Measurements from ENCODE around the gene DHRSX.
"Not testable (repeated sequence)": the region's sequence is repeated elsewhere in the genome, so short reads cannot be mapped to it uniquely, and the experiment has no call there.

The DHRSX gene

GRCh38 chrX:2311501-2311900, 189.3 kb downstream of the DHRSX start:
- DNase-seq: no peak

GRCh38 chrX:2301901-2302300, 198.9 kb downstream of the DHRSX start:
- DNase-seq: no peak

GRCh38 chrX:2299871-2300270, 200.9 kb downstream of the DHRSX start:
- no peak for DNase-seq

- DNase-seq: no peak
These were observed 214.0 kb downstream of the DHRSX start for GRCh38 chrX:2286731-2287130.

GRCh38 chrX:2284601-2285000, 216.2 kb downstream of the DHRSX start:
- no peak for DNase-seq

- DNase-seq: no peak
These were observed 216.6 kb downstream of the DHRSX start for GRCh38 chrX:2284133-2284532.

GRCh38 chrX:2283111-2283859, 217.5 kb downstream of the DHRSX start:
- DNase-seq: no peak

GRCh38 chrX:2282490-2283090, 218.2 kb downstream of the DHRSX start:
- DNase-seq: no peak

- DNase-seq: no peak
These were observed 228.4 kb downstream of the DHRSX start for GRCh38 chrX:2272337-2272736.

GRCh38 chrX:2271595-2271994, 229.2 kb downstream of the DHRSX start:
- DNase-seq: not testable (repeated sequence)

GRCh38 chrX:2270783-2271182, 230.0 kb downstream of the DHRSX start:
- not testable (repeated sequence) for DNase-seq

GRCh38 chrX:2267890-2268289, 232.9 kb downstream of the DHRSX start:
- DNase-seq: no peak

- DNase-seq: no peak
These were observed 234.1 kb downstream of the DHRSX start for GRCh38 chrX:2266445-2267349.

GRCh38 chrX:2265658-2266444, 234.9 kb downstream of the DHRSX start:
- not testable (repeated sequence) for DNase-seq

- DNase-seq: no peak
These were observed 236.4 kb downstream of the DHRSX start for GRCh38 chrX:2264179-2265030.

- no peak for DNase-seq
These were observed 237.6 kb downstream of the DHRSX start for GRCh38 chrX:2263203-2263602.

GRCh38 chrX:2262668-2263055, 238.1 kb downstream of the DHRSX start:
- DNase-seq: no peak

- DNase-seq: no peak
These were observed 238.7 kb downstream of the DHRSX start for GRCh38 chrX:2261831-2262667.

GRCh38 chrX:2252331-2253065, 248.3 kb downstream of the DHRSX start:
- DNase-seq: no peak

- DNase-seq: no peak
These were observed 249.6 kb downstream of the DHRSX start for GRCh38 chrX:2251211-2251610.

All from fibroblast of skin of right quadriceps (primary cell).